Activated naive CD4-positive, alpha-beta T cell treated with anti-CD3 and anti-CD28 coated beads, Interleukin-2, amount 50 U/mL, for 16 hours (primary cell): ENCODE results near the gene TRIP11.
A peak's percentile ranks its signal among the peaks of the same experiment; 100 is the strongest.
"Not testable (repeated sequence)": the region's sequence is repeated elsewhere in the genome, so short reads cannot be mapped to it uniquely, and the experiment has no call there.

Experiments used
- DNase-seq: peaks from one replicate; pipeline ENCODE4 v3.0.0-alpha.2; 2020

The TRIP11 gene

GRCh38 chr14:92039719-92040430 lies at the start of gene TRIP11:
TSS of gene TRIP11 (minus strand) at chr14:92040059. CDS start at chr14:92039685, 374 bp downstream.
- peak; percentile 95 for DNase-seq

- DNase-seq: no peak
These were observed 48.6 kb upstream of the TRIP11 start for GRCh38 chr14:92088494-92088893.

- no peak for DNase-seq
These were observed 34.7 kb upstream of the TRIP11 start for GRCh38 chr14:92074555-92074954.

GRCh38 chr14:92058006-92058917 lies 18.4 kb upstream of the TRIP11 start:
- DNase-seq: no peak

GRCh38 chr14:92049781-92050180 lies 9.9 kb upstream of the TRIP11 start:
- DNase-seq: no peak

- not testable (repeated sequence) for DNase-seq
These were observed 9.4 kb upstream of the TRIP11 start for GRCh38 chr14:92049221-92049620.

GRCh38 chr14:92045904-92046303 lies 6.0 kb upstream of the TRIP11 start:
- DNase-seq: not testable (repeated sequence)

GRCh38 chr14:92041766-92042165 lies 1.9 kb upstream of the TRIP11 start:
- DNase-seq: not testable (repeated sequence)

- DNase-seq: no peak
These were observed 1.3 kb upstream of the TRIP11 start for GRCh38 chr14:92041203-92041602.

GRCh38 chr14:92040431-92041051 lies 682 bp upstream of the TRIP11 start:
- no peak for DNase-seq

GRCh38 chr14:92039063-92039718 lies 668 bp downstream of the TRIP11 start:
- peak; percentile 26 for DNase-seq

- DNase-seq: no peak
These were observed 1.9 kb downstream of the TRIP11 start for GRCh38 chr14:92037989-92038388.

GRCh38 chr14:92035890-92036289 lies 4.0 kb downstream of the TRIP11 start:
- DNase-seq: no peak

- no peak for DNase-seq
These were observed 5.8 kb downstream of the TRIP11 start for GRCh38 chr14:92033906-92034687.

- DNase-seq: no peak
These were observed 6.4 kb downstream of the TRIP11 start for GRCh38 chr14:92033433-92033832.

GRCh38 chr14:92026548-92027190 lies 13.2 kb downstream of the TRIP11 start:
- no peak for DNase-seq

- no peak for DNase-seq
These were observed 17.8 kb downstream of the TRIP11 start for GRCh38 chr14:92022036-92022435.

- no peak for DNase-seq
These were observed 18.3 kb downstream of the TRIP11 start for GRCh38 chr14:92021523-92021922.

GRCh38 chr14:92014040-92014439 lies 25.8 kb downstream of the TRIP11 start:
- no peak for DNase-seq

GRCh38 chr14:92012121-92012748 lies 27.6 kb downstream of the TRIP11 start:
- DNase-seq: no peak

GRCh38 chr14:92010644-92011043 lies 29.2 kb downstream of the TRIP11 start:
- DNase-seq: no peak
